OCI-LY7 (cell line): ENCODE measurements around the gene RBM47. TPM values are rescaled to one million over a fixed set of nuclear protein-coding genes. Genes with fewer than 3 reads are reported as not detected.
A peak's percentile ranks its signal among the peaks of the same experiment; 100 is the strongest.

Experiments used
- BruUV-seq: library from RNA; stranded (reverse); fragments of 400-500 nt; replicated peaks from 2 replicates; lab custom pipeline; 2021; lab: Mats Ljungman, UMichigan
- CTCF ChIA-PET: fragments of 300-600 bp; sonication (Branson Sonifier 250); formaldehyde crosslinking; loops from one replicate; lab custom pipeline; 2022; ENCODE audit warnings: antibody characterized with exemption; ENCODE audit not compliant: unreplicated experiment; lab: Charles Lee
- POLR2A ChIA-PET: fragments of 300-600 bp; sonication (Branson Sonifier 250); formaldehyde crosslinking; loops from one replicate; lab custom pipeline; 2022; ENCODE audit warnings: antibody characterized with exemption; lab: Charles Lee
- DNase-seq: peaks from one replicate; pipeline ENCODE4 v3.0.0-alpha.2; 2015; ENCODE audit warnings: low spot score
- H2AFZ ChIP-seq: fragments of 200-600 bp; sonication (generic), shearing (Covaris generic); 2 replicates; pipeline ENCODE4 v1.6.1; 2014; ENCODE audit warnings: mild to moderate bottlenecking, antibody characterized with exemption, low read length, moderate library complexity
- H3K27ac ChIP-seq: fragments of 200-600 bp; sonication (generic); 2 replicates; pipeline ENCODE4 v1.5.1; 2014; ENCODE audit warnings: mixed run types, low read depth, mild to moderate bottlenecking, moderate library complexity, low read length, inconsistent platforms; ENCODE audit not compliant: poor library complexity, severe bottlenecking
- H3K36me3 ChIP-seq: fragments of 200-600 bp; sonication (generic); 2 replicates; pipeline ENCODE4 v1.6.1; 2014; ENCODE audit warnings: mild to moderate bottlenecking, antibody characterized with exemption, low read length, moderate library complexity, mixed read lengths; ENCODE audit not compliant: insufficient read depth
- H3K4me1 ChIP-seq: fragments of 200-600 bp; sonication (generic); 2 replicates; pipeline ENCODE4 v1.5.1; 2014; ENCODE audit warnings: mild to moderate bottlenecking, low read length; ENCODE audit not compliant: insufficient read depth, poor library complexity, severe bottlenecking
- H3K4me2 ChIP-seq: fragments of 200-600 bp; sonication (generic); 2 replicates; pipeline ENCODE4 v1.6.1; 2014; ENCODE audit warnings: mild to moderate bottlenecking, low read length
- H3K4me3 ChIP-seq: fragments of 200-600 bp; sonication (generic); 2 replicates; pipeline ENCODE4 v1.5.1; 2014; ENCODE audit warnings: mild to moderate bottlenecking, low read depth, low read length; ENCODE audit not compliant: poor library complexity, severe bottlenecking
- H3K79me2 ChIP-seq: fragments of 200-600 bp; sonication (generic); 2 replicates; pipeline ENCODE4 v1.6.1; 2016; ENCODE audit warnings: low read depth, mild to moderate bottlenecking, low read length, moderate library complexity, mixed read lengths; ENCODE audit not compliant: insufficient read depth
- H3K9me2 ChIP-seq: fragments of 200-600 bp; sonication (generic); 2 replicates; pipeline ENCODE4 v1.6.1; 2016; ENCODE audit warnings: mild to moderate bottlenecking, low read length, mixed read lengths; ENCODE audit not compliant: insufficient read depth
- H3K9me3 ChIP-seq: fragments of 200-600 bp; sonication (generic); 2 replicates; pipeline ENCODE4 v1.6.1; 2014; ENCODE audit warnings: mild to moderate bottlenecking, mixed run types, low read length, mixed read lengths
- H4K20me1 ChIP-seq: fragments of 200-600 bp; sonication (generic); 2 replicates; pipeline ENCODE4 v1.6.1; 2014; ENCODE audit warnings: mild to moderate bottlenecking, antibody characterized with exemption, low read length, moderate library complexity, mixed read lengths; ENCODE audit not compliant: insufficient read depth
- CTCF ChIP-seq: fragments of 200-600 bp; sonication (generic); conservative IDR thresholded peaks from 2 replicates; pipeline ENCODE4 v1.5.1; 2014; ENCODE audit warnings: mild to moderate bottlenecking, antibody characterized with exemption, low read length, moderate library complexity, mixed read lengths
- EZH2phosphoT487 ChIP-seq: fragments of 200-600 bp; sonication (generic); IDR thresholded peaks from 2 replicates; pipeline ENCODE4 v1.6.1; 2018; ENCODE audit warnings: low read depth, borderline replicate concordance, mild to moderate bottlenecking, mixed run types, antibody characterized with exemption, low read length, moderate library complexity, mixed read lengths
- intact Hi-C: fragments of 100-400 bp; cut with micrococcal nuclease; formaldehyde crosslinking; loops from one replicate; pipeline ENCODE4 v1.10.0; 2022; ENCODE audit not compliant: unreplicated experiment
- total RNA-seq, 2 experiments: library from RNA; depleted of rRNA in 1 of 2; stranded (reverse); fragments of >200 nt in 1 of 2; shearing (Covaris generic) in 1 of 2; gene quantifications; 2 replicates each; pipeline ENCODE4 v1.2.3, GENCODE V29; 2014 to 2022

Gene RBM47
- total RNA-seq, 2 experiments from 2014 or later = 5.3 to 14.2 TPM

DNA sequence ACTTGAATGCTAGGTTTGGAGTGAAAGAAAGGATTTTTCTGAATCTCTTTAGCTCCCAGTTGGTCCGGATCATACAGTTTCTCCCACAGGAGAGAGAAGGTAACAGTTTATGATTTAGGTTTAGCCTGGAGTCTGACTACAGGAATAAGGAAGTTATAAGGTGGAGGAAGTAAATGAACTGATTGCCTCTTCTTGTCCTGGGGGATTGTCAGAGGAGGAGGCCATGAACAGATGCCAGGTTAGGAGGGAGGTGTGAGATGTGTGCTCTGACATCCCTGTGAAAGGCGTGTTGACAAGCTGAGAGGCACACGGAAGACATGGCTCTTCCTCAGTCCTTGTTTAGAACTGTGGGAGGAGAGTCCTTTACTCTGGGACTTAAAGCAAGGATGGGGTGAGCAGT, 230.1 kb downstream of the RBM47 start:
- intact Hi-C loops = no loop called here
- Histone ChIP-seq H3K9me2 (no peaks in the 10 kb centered on the region), H3K27ac (no peak overlapping the region), H4K20me1 (no peaks in the 10 kb centered on the region), H3K9me3 (no peaks in the 10 kb centered on the region), H3K4me3 (no peak overlapping the region), H3K4me2 (no peak overlapping the region), H2AFZ (no peak overlapping the region), H3K4me1 (peaks cover 7% of the 10 kb centered on the region), H3K36me3 (no peaks in the 10 kb centered on the region), H3K79me2 (no peaks in the 10 kb centered on the region)
- BruUV-seq = no TSS peak
- DNase-seq = no peak
- ChIA-PET CTCF (no interaction called here), POLR2A (interaction anchor here (0.6 to 0.7 kb wide), 2 partner anchors 213 to 842 kb away, joined by 3 read pairs; no protein-coding TSS in a partner anchor)
- TF ChIP-seq CTCF = no peak

- no TSS peak for BruUV-seq
- no peak for TF ChIP-seq EZH2phosphoT487
- TF ChIP-seq CTCF = no peak
- no peaks in the 10 kb centered on the region for H3K36me3 ChIP-seq
- H3K27ac ChIP-seq = no peak overlapping the region
- peaks cover 7% of the 10 kb centered on the region for H3K4me1 ChIP-seq
- H4K20me1 ChIP-seq = no peaks in the 10 kb centered on the region
- no peak for DNase-seq
- H3K79me2 ChIP-seq = no peaks in the 10 kb centered on the region
- intact Hi-C loops = no loop called here
- ChIA-PET CTCF (no interaction called here), POLR2A (interaction anchor here (0.6 kb wide), 1 partner anchor 269 kb away, joined by 3 read pairs; no protein-coding TSS in a partner anchor)
- no peaks in the 10 kb centered on the region for H3K9me2 ChIP-seq
- no peak overlapping the region for H3K4me3 ChIP-seq
- H2AFZ ChIP-seq = peak overlapping the region; percentile 30; the same call in 1 of the 2 replicates
- 0 out of 2 replicates have a peak overlapping the region, but pooled peaks have one; percentile 5 for H3K4me2 ChIP-seq
- no peaks in the 10 kb centered on the region for H3K9me3 ChIP-seq
Observed at GRCh38 chr4:40395908-40396793, 233.5 kb downstream of the RBM47 start.
